HG02798 (cell line): ENCODE data around the gene PCDHGA1.

ENCODE experiments used
- ATAC-seq: cut with Tn5 transposase; IDR thresholded peaks from one replicate; pipeline ENCODE4 v1.9.1; 2021; ENCODE audit warnings: mild to moderate bottlenecking; ENCODE audit not compliant: unreplicated experiment, poor library complexity

The PCDHGA1 gene

GRCh38 chr5:141488591-141489561, 158.6 kb downstream of the PCDHGA1 start, which contains the start of gene PCDHGC5:
Gene PCDHGC5, plus strand, starts transcription at chr5:141489081. Its CDS starts 160 bp downstream, at chr5:141489241.
- ATAC-seq = no peak

GRCh38 chr5:141489841-141490240, 159.5 kb downstream of the PCDHGA1 start:
- ATAC-seq = no peak

- ATAC-seq = no peak
Observed at GRCh38 chr5:141490271-141490670, 160.0 kb downstream of the PCDHGA1 start.

GRCh38 chr5:141490771-141491170, 160.5 kb downstream of the PCDHGA1 start:
- ATAC-seq = no peak

GRCh38 chr5:141491323-141492167, 161.2 kb downstream of the PCDHGA1 start:
- no peak for ATAC-seq

GRCh38 chr5:141492168-141492885, 162.0 kb downstream of the PCDHGA1 start:
- peak; percentile 82 for ATAC-seq

- ATAC-seq = no peak
Observed at GRCh38 chr5:141493500-141494422, 163.4 kb downstream of the PCDHGA1 start.

GRCh38 chr5:141494761-141495452, 164.6 kb downstream of the PCDHGA1 start:
- no peak for ATAC-seq

- ATAC-seq = no peak
Observed at GRCh38 chr5:141495453-141495811, 165.1 kb downstream of the PCDHGA1 start.

GRCh38 chr5:141496038-141496437, 165.7 kb downstream of the PCDHGA1 start:
- ATAC-seq = no peak

GRCh38 chr5:141501761-141502160, 171.4 kb downstream of the PCDHGA1 start:
- ATAC-seq = no peak

- ATAC-seq = no peak
Observed at GRCh38 chr5:141503681-141504080, 173.4 kb downstream of the PCDHGA1 start.

- ATAC-seq = no peak
Observed at GRCh38 chr5:141504216-141504615, 173.9 kb downstream of the PCDHGA1 start.

GRCh38 chr5:141506381-141507155, 176.3 kb downstream of the PCDHGA1 start:
- ATAC-seq = no peak

- ATAC-seq = peak; percentile 41
Observed at GRCh38 chr5:141507387-141508091, 177.2 kb downstream of the PCDHGA1 start.

GRCh38 chr5:141508440-141508797, 178.1 kb downstream of the PCDHGA1 start:
- ATAC-seq = no peak

- no peak for ATAC-seq
Observed at GRCh38 chr5:141508798-141509611, 178.7 kb downstream of the PCDHGA1 start.
